Tibial nerve (tissue), 4 donors: Measurements from ENCODE around the gene LRPPRC.

Source experiments
- EP300 ChIP-seq, 2 donors: sonication (generic); formaldehyde crosslinking; IDR thresholded peaks; one replicate each; pipeline ENCODE4 v1.6.1; 2017; ENCODE audit warnings: antibody characterized with exemption in 2 of 2, mild to moderate bottlenecking in 1 of 2
- POLR2A ChIP-seq, 2 donors: fragments of 450-650 bp; IDR thresholded peaks; one replicate each; pipeline ENCODE4 v1.6.1; 2017; ENCODE audit warnings: antibody characterized with exemption in 2 of 2, mild to moderate bottlenecking in 2 of 2, moderate library complexity in 2 of 2
- TF ChIP-seq, protein P1 (sequence below), 5 experiments: fragments of 200-600 bp in 3 of 5; fragments of 450-650 bp in 2 of 5; sonication (generic) in 3 of 5; IDR thresholded peaks; one replicate each; pipeline ENCODE4 v1.5.1; 2016 to 2019; ENCODE audit warnings: antibody characterized with exemption in 5 of 5, mild to moderate bottlenecking in 3 of 5, moderate library complexity in 2 of 5

DNA sequence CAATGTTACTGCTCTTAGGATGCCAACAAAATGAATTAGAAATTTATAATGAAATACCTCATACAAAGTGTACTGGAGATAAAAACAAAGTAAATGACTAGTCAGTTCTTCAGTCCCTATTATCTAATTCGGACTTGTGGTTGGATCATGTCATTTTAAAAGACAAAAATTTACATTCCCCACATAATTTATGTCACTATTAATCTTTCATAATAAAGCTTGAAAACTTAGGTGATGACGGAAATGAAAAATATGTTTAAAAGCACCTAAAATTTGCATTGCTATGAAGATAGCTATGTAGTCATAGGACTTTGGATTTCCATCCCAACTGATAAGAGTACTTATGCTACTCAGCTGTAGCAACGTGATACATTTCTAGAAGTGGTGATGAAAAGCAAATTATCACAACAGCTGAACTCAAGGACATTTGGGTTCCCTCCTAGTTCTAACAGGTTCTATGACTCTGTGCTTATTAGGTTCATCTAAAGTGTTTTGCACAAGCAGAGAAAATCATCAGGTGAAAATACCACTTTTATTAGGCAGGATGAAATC, 58.4 kb downstream of the LRPPRC start:
- TF ChIP-seq, protein P1, sequence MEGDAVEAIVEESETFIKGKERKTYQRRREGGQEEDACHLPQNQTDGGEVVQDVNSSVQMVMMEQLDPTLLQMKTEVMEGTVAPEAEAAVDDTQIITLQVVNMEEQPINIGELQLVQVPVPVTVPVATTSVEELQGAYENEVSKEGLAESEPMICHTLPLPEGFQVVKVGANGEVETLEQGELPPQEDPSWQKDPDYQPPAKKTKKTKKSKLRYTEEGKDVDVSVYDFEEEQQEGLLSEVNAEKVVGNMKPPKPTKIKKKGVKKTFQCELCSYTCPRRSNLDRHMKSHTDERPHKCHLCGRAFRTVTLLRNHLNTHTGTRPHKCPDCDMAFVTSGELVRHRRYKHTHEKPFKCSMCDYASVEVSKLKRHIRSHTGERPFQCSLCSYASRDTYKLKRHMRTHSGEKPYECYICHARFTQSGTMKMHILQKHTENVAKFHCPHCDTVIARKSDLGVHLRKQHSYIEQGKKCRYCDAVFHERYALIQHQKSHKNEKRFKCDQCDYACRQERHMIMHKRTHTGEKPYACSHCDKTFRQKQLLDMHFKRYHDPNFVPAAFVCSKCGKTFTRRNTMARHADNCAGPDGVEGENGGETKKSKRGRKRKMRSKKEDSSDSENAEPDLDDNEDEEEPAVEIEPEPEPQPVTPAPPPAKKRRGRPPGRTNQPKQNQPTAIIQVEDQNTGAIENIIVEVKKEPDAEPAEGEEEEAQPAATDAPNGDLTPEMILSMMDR (IDR thresholded peaks at IDR 0.05), result no peak
- TF ChIP-seq POLR2A (IDR thresholded peaks at IDR 0.05) (no peak), EP300 (IDR thresholded peaks at IDR 0.05) (no peak)
